Adipose tissue (tissue), 3 donors: ENCODE measurements around the gene B3GNT9. TPM values are rescaled to one million over a fixed set of nuclear protein-coding genes. Genes with fewer than 3 reads are reported as not detected.

Source experiments
- H3K27ac ChIP-seq: one replicate; pipeline ENCODE4 v1.5.1; 2013; ENCODE audit warnings: low read depth, low read length
- WGBS, 3 donors: extraction: QIAGEN DNeasy Blood & Tissue Kit; methylation state at CpG; one replicate each; pipeline ENCODE4 v1.1.7; 2013; 5-methylcytosine and 5-hydroxymethylcytosine counted together
- polyA plus RNA-seq, 3 donors: library from polyadenylated mRNA; stranded (reverse); fragments of 200-250 nt; gene quantifications; one replicate each; pipeline ENCODE4 v1.2.3, GENCODE V29; 2013
- donor health status: healthy with polysubstance abuse.
- donor health status: Bipolar disorder and iron deficiency.
- donor health status: healthy.

B3GNT9 gene
- polyA plus RNA-seq, 3 donors: 2.5 to 6.7 (median 5.0) TPM

GRCh38 chr16:67105246-67105645 lies 45.6 kb downstream of the B3GNT9 start:
- no peak overlapping the region for H3K27ac ChIP-seq
- WGBS, 3 donors: 45 to 91% (median 49%) methylated on average over 2 of the region's 2 CpGs

GRCh38 chr16:67104845-67105244 lies 46.0 kb downstream of the B3GNT9 start:
- no peak overlapping the region for H3K27ac ChIP-seq
- 77 to 85% (median 78%) methylated on average over 6 of the region's 6 CpGs for WGBS, 3 donors

DNA sequence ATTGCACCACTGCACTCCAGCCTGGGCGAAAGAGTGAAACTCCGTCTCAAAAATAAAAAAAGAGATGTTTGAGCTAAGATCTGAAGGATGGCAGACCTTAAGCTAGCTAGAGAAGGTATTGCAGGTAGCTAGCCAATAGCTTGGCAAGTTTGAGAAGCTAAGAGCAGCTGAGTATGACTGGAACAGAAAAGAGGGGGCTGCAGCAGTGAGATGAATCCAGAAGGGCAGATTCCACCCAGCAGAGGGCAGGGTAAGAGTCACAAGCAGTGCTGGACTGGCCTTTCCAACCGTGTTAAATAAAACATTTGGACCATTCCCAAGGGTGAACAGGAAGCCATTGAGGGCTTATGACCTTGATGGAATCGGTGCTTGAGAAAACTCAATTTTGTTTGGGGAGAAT lies 46.7 kb downstream of the B3GNT9 start:
- 49 to 56% (median 54%) methylated on average over 4 of the region's 4 CpGs for WGBS, 3 donors
- no peak overlapping the region for H3K27ac ChIP-seq

- H3K27ac ChIP-seq: no peak overlapping the region
- 87 to 93% (median 89%) methylated on average over 4 of the region's 4 CpGs for WGBS, 3 donors
Measured at GRCh38 chr16:67101311-67102082, 49.3 kb downstream of the B3GNT9 start.

GRCh38 chr16:67100569-67101310 lies 50.1 kb downstream of the B3GNT9 start:
- H3K27ac ChIP-seq: no peak overlapping the region
- WGBS, 3 donors: 94 to 100% (median 97%) methylated on average over 1 of the region's 1 CpG

GRCh38 chr16:67098599-67098998 lies 52.2 kb downstream of the B3GNT9 start:
- 78 to 96% (median 94%) methylated on average over 2 of the region's 2 CpGs for WGBS, 3 donors
- no peak overlapping the region for H3K27ac ChIP-seq

Other genes with a start within 250 kb of the B3GNT9 start
- not detected for gene CDH16, start 232.1 kb downstream of the B3GNT9 start, polyA plus RNA-seq
- gene RRAD, start 225.5 kb downstream of the B3GNT9 start, polyA plus RNA-seq: 10 to 100 TPM in 1 of 3 donors, 1 to 10 TPM in 2; 2.4 to 10.6 (median 7.8) TPM
- 100 to 1,000 TPM in 2 of 3 donors, 10 to 100 TPM in 1; 82.5 to 160 (median 157) TPM for gene CIAO2B, start 216.6 kb downstream of the B3GNT9 start, polyA plus RNA-seq
- gene CES2, start 215.5 kb downstream of the B3GNT9 start, polyA plus RNA-seq: 10 to 100 TPM; 14.5 to 28.8 (median 26.5) TPM
- gene CES3, start 189.7 kb downstream of the B3GNT9 start, polyA plus RNA-seq: 1 to 10 TPM in 2 of 3 donors, under 1 TPM in 1; 0.22 to 2.2 (median 1.1) TPM
- gene CES4A, start 162.4 kb downstream of the B3GNT9 start, polyA plus RNA-seq: 10 to 100 TPM in 2 of 3 donors, 1 to 10 TPM in 1; 9.8 to 14.5 (median 11.2) TPM
- 10 to 100 TPM in 2 of 3 donors, 1 to 10 TPM in 1; 9.1 to 33.0 (median 17.5) TPM for gene CBFB, start 121.8 kb downstream of the B3GNT9 start, polyA plus RNA-seq
- 1 to 10 TPM; 4.6 to 6.8 (median 6.6) TPM for gene PHAF1, start 41.1 kb downstream of the B3GNT9 start, polyA plus RNA-seq
- gene TRADD, start 8.9 kb upstream of the B3GNT9 start, polyA plus RNA-seq: 10 to 100 TPM; 18.0 to 30.0 (median 20.6) TPM
- 10 to 100 TPM; 10.3 to 36.7 (median 15.3) TPM for gene FBXL8, start 9.0 kb upstream of the B3GNT9 start, polyA plus RNA-seq
- 10 to 100 TPM; 30.3 to 62.2 (median 42.1) TPM for gene HSF4, start 13.7 kb upstream of the B3GNT9 start, polyA plus RNA-seq
- gene NOL3, start 19.5 kb upstream of the B3GNT9 start, polyA plus RNA-seq: 10 to 100 TPM; 31.0 to 62.3 (median 34.3) TPM
- gene MATCAP1, start 33.0 kb upstream of the B3GNT9 start, polyA plus RNA-seq: 10 to 100 TPM; 13.0 to 32.0 (median 28.2) TPM
- 10 to 100 TPM in 1 of 3 donors, 1 to 10 TPM in 2; 3.1 to 14.4 (median 9.4) TPM for gene EXOC3L1, start 39.1 kb upstream of the B3GNT9 start, polyA plus RNA-seq
- 10 to 100 TPM; 25.5 to 72.6 (median 52.0) TPM for gene E2F4, start 41.2 kb upstream of the B3GNT9 start, polyA plus RNA-seq
- gene ELMO3, start 48.1 kb upstream of the B3GNT9 start, polyA plus RNA-seq: 10 to 100 TPM in 1 of 3 donors, 1 to 10 TPM in 2; 1.8 to 35.7 (median 4.5) TPM
- gene TMEM208, start 76.1 kb upstream of the B3GNT9 start, polyA plus RNA-seq: 10 to 100 TPM; 65.4 to 77.4 (median 75.5) TPM
- gene FHOD1, start 96.5 kb upstream of the B3GNT9 start, polyA plus RNA-seq: 10 to 100 TPM; 11.3 to 41.7 (median 33.4) TPM
- 1 to 10 TPM in 1 of 3 donors, under 1 TPM in 2; 0.26 to 1.6 (median 0.82) TPM for gene SLC9A5, start 98.0 kb upstream of the B3GNT9 start, polyA plus RNA-seq
- gene PLEKHG4, start 128.5 kb upstream of the B3GNT9 start, polyA plus RNA-seq: 10 to 100 TPM in 2 of 3 donors, 1 to 10 TPM in 1; 5.6 to 12.6 (median 11.6) TPM
- under 1 TPM in 2 of 3 donors, not detected in 1; 0.05 to 0.56 TPM for gene KCTD19, start 175.7 kb upstream of the B3GNT9 start, polyA plus RNA-seq
- 1 to 10 TPM in 1 of 3 donors, under 1 TPM in 2; 0.15 to 1.1 (median 0.82) TPM for gene LRRC36, start 175.8 kb upstream of the B3GNT9 start, polyA plus RNA-seq
- gene TPPP3, start 242.5 kb upstream of the B3GNT9 start, polyA plus RNA-seq: 10 to 100 TPM; 11.1 to 33.7 (median 16.8) TPM